HG02885 (cell line): ENCODE data around the gene IGFBP6.
A peak's percentile ranks its signal among the peaks of the same experiment; 100 is the strongest.

Experiments
- ATAC-seq: cut with Tn5 transposase; IDR thresholded peaks from one replicate; pipeline ENCODE4 v1.9.1; 2021; ENCODE audit warnings: mild to moderate bottlenecking; ENCODE audit not compliant: unreplicated experiment, poor library complexity

Gene IGFBP6

GRCh38 chr12:53097564-53098353 is at the start of gene IGFBP6:
IGFBP6 (plus strand) TSS chr12:53097667; CDS start chr12:53097718, 51 bp downstream.
- ATAC-seq = no peak

- no peak for ATAC-seq
Observed at GRCh38 chr12:53048033-53048779, 49.3 kb upstream of the IGFBP6 start.

- ATAC-seq = no peak
Observed at GRCh38 chr12:53048780-53049401, 48.6 kb upstream of the IGFBP6 start.

- no peak for ATAC-seq
Observed at GRCh38 chr12:53049571-53050318, 47.7 kb upstream of the IGFBP6 start, which contains the start of gene TNS2. TNS2 (plus strand) TSS chr12:53050065; CDS start chr12:53050186, 121 bp downstream.

GRCh38 chr12:53050426-53051057 is 46.9 kb upstream of the IGFBP6 start:
- no peak for ATAC-seq

- ATAC-seq = no peak
Observed at GRCh38 chr12:53051058-53051880, 46.2 kb upstream of the IGFBP6 start.

GRCh38 chr12:53051881-53052412 is 45.5 kb upstream of the IGFBP6 start:
- ATAC-seq = no peak

GRCh38 chr12:53052419-53053217 is 44.8 kb upstream of the IGFBP6 start:
- ATAC-seq = no peak

- no peak for ATAC-seq
Observed at GRCh38 chr12:53053218-53054111, 44.0 kb upstream of the IGFBP6 start.

- peak; percentile 93 for ATAC-seq
Observed at GRCh38 chr12:53054112-53054878, 43.2 kb upstream of the IGFBP6 start.

- ATAC-seq = no peak
Observed at GRCh38 chr12:53055471-53056266, 41.8 kb upstream of the IGFBP6 start.

- ATAC-seq = no peak
Observed at GRCh38 chr12:53056296-53056695, 41.2 kb upstream of the IGFBP6 start.

- no peak for ATAC-seq
Observed at GRCh38 chr12:53056901-53057300, 40.6 kb upstream of the IGFBP6 start.

- ATAC-seq = no peak
Observed at GRCh38 chr12:53057816-53058500, 39.5 kb upstream of the IGFBP6 start.
